Tibial nerve (tissue), 4 donors: ENCODE results near the gene ARMH3.

Experiments used
- EP300 ChIP-seq, 2 donors: sonication (generic); formaldehyde crosslinking; IDR thresholded peaks; one replicate each; pipeline ENCODE4 v1.6.1; 2017; ENCODE audit warnings: antibody characterized with exemption in 2 of 2, mild to moderate bottlenecking in 1 of 2
- POLR2A ChIP-seq, 2 donors: fragments of 450-650 bp; IDR thresholded peaks; one replicate each; pipeline ENCODE4 v1.6.1; 2017; ENCODE audit warnings: antibody characterized with exemption in 2 of 2, mild to moderate bottlenecking in 2 of 2, moderate library complexity in 2 of 2
- TF ChIP-seq, protein P1 (sequence below), 5 experiments: fragments of 200-600 bp in 3 of 5; fragments of 450-650 bp in 2 of 5; sonication (generic) in 3 of 5; IDR thresholded peaks; one replicate each; pipeline ENCODE4 v1.5.1; 2016 to 2019; ENCODE audit warnings: antibody characterized with exemption in 5 of 5, mild to moderate bottlenecking in 3 of 5, moderate library complexity in 2 of 5

DNA sequence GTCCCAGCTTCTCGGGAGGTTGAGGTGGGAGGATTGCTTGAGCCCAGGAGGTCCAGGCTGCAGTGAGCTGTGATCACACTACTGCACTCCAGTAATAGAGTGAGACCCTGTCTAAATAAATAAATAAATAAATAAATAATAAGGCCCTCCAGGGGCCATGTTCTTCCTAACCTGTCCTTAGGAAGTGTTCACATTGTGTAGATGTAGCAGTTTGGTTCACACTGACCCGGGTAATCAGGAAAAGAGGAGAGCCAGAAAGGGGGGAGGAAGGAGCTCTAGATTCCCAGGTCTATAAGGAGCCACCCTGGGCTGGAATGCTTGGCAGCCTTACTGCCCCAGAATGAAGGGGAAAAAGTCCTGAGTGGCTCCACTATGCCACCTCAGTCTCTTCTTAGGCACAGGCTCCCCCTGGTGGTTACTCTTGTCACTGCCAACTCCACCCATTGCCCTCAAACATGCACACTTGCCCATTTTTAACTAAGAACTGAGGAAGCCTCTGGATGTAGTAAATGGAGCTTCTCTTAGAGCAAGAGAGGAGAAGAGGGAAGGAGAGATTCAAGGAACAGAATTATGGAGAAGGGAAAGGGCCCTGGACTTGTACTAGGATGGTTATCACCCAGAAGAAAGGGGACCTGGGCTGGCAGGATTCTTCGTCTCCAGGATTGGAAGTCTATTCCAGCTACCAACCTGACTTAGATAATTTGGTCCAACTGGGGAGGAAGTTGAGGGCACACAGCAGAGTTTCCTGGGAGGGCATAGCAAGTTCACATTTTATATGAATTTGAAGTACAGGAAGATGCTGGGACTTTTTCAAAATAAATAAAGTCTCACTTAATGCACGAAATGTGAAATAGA is 16.9 kb upstream of the ARMH3 start:
- TF ChIP-seq, protein P1, sequence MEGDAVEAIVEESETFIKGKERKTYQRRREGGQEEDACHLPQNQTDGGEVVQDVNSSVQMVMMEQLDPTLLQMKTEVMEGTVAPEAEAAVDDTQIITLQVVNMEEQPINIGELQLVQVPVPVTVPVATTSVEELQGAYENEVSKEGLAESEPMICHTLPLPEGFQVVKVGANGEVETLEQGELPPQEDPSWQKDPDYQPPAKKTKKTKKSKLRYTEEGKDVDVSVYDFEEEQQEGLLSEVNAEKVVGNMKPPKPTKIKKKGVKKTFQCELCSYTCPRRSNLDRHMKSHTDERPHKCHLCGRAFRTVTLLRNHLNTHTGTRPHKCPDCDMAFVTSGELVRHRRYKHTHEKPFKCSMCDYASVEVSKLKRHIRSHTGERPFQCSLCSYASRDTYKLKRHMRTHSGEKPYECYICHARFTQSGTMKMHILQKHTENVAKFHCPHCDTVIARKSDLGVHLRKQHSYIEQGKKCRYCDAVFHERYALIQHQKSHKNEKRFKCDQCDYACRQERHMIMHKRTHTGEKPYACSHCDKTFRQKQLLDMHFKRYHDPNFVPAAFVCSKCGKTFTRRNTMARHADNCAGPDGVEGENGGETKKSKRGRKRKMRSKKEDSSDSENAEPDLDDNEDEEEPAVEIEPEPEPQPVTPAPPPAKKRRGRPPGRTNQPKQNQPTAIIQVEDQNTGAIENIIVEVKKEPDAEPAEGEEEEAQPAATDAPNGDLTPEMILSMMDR (IDR thresholded peaks at IDR 0.05) = peak; percentile 83 to 95 (median 88)
- TF ChIP-seq POLR2A (IDR thresholded peaks at IDR 0.05) (no peak), EP300 (IDR thresholded peaks at IDR 0.05) (no peak)
